H9 (cell line): ENCODE data around the gene CERS4. TPM values are rescaled to one million over a fixed set of nuclear protein-coding genes. Genes with fewer than 3 reads are reported as not detected.

ENCODE experiments used
- DNase-seq: peaks from one replicate; pipeline ENCODE4 v3.0.0-alpha.2; 2017
- H2AFZ ChIP-seq: one replicate; pipeline ENCODE4 v1.6.1; 2013; ENCODE audit warnings: mild to moderate bottlenecking, low read length, control low read depth, moderate library complexity
- H2AK5ac ChIP-seq: 2 replicates; pipeline ENCODE4 v1.6.1; 2013; ENCODE audit warnings: low read length, control low read depth, mixed read lengths; ENCODE audit not compliant: insufficient read length
- H2BK120ac ChIP-seq: one replicate; pipeline ENCODE4 v1.6.1; 2013; ENCODE audit warnings: low read depth, mild to moderate bottlenecking, low read length, control low read depth, inconsistent platforms; ENCODE audit not compliant: poor library complexity, severe bottlenecking
- H2BK12ac ChIP-seq: 2 replicates; pipeline ENCODE4 v1.6.1; 2013; ENCODE audit warnings: low read length, control low read depth, mixed read lengths, low read depth; ENCODE audit not compliant: insufficient read length
- H2BK15ac ChIP-seq: 2 replicates; pipeline ENCODE4 v1.6.1; 2013; ENCODE audit warnings: low read depth, low read length, control low read depth
- H2BK20ac ChIP-seq: one replicate; pipeline ENCODE4 v1.6.1; 2013; ENCODE audit warnings: low read depth, mild to moderate bottlenecking, low read length, control low read depth, inconsistent platforms; ENCODE audit not compliant: poor library complexity, severe bottlenecking
- H2BK5ac ChIP-seq: 2 replicates; pipeline ENCODE4 v1.6.1; 2013; ENCODE audit warnings: low read length, control low read depth, mixed read lengths; ENCODE audit not compliant: insufficient read length
- H3K14ac ChIP-seq: 2 replicates; pipeline ENCODE4 v1.6.1; 2013; ENCODE audit warnings: low read length, control low read depth; ENCODE audit not compliant: insufficient read depth
- H3K18ac ChIP-seq: 2 replicates; pipeline ENCODE4 v1.6.1; 2013; ENCODE audit warnings: low read depth, mild to moderate bottlenecking, mixed read lengths, low read length, control low read depth; ENCODE audit not compliant: insufficient read length
- H3K23ac ChIP-seq: 2 replicates; pipeline ENCODE4 v1.6.1; 2013; ENCODE audit warnings: low read length, control low read depth, mixed read lengths, low read depth; ENCODE audit not compliant: insufficient read length
- H3K23me2 ChIP-seq: 2 replicates; pipeline ENCODE4 v1.6.1; 2013; ENCODE audit warnings: low read depth, mild to moderate bottlenecking, mixed read lengths, low read length, control low read depth; ENCODE audit not compliant: insufficient read length, poor library complexity, severe bottlenecking
- H3K27ac ChIP-seq: 2 replicates; pipeline ENCODE4 v1.5.1; 2013; ENCODE audit warnings: low read length, control low read depth, mixed read lengths, low read depth; ENCODE audit not compliant: insufficient read length
- H3K27me3 ChIP-seq: 2 replicates; pipeline ENCODE4 v1.6.1; 2013; ENCODE audit warnings: low read length, control low read depth, inconsistent platforms; ENCODE audit not compliant: insufficient read depth
- H3K4ac ChIP-seq: 2 replicates; pipeline ENCODE4 v1.6.1; 2013; ENCODE audit warnings: low read depth, mild to moderate bottlenecking, control low read depth, inconsistent platforms, low read length, moderate library complexity
- H3K4me1 ChIP-seq: 2 replicates; pipeline ENCODE4 v1.6.1; 2013; ENCODE audit warnings: low read length, control low read depth, inconsistent platforms; ENCODE audit not compliant: insufficient read depth
- H3K4me2 ChIP-seq: 2 replicates; pipeline ENCODE4 v1.6.1; 2013; ENCODE audit warnings: low read length, control low read depth, mixed read lengths; ENCODE audit not compliant: insufficient read length, insufficient read depth
- H3K56ac ChIP-seq: 2 replicates; pipeline ENCODE4 v1.6.1; 2013; ENCODE audit warnings: low read depth, mild to moderate bottlenecking, mixed read lengths, low read length, control low read depth; ENCODE audit not compliant: insufficient read length
- H3K79me1 ChIP-seq: 2 replicates; pipeline ENCODE4 v1.6.1; 2013; ENCODE audit warnings: low read depth, mild to moderate bottlenecking, moderate library complexity, low read length, control low read depth, inconsistent platforms; ENCODE audit not compliant: insufficient read depth, poor library complexity, severe bottlenecking
- H3K79me2 ChIP-seq: 2 replicates; pipeline ENCODE4 v1.6.1; 2013; ENCODE audit warnings: low read length, control low read depth, inconsistent platforms; ENCODE audit not compliant: insufficient read depth
- H3K9ac ChIP-seq: 2 replicates; pipeline ENCODE4 v1.6.1; 2013; ENCODE audit warnings: low read length, control low read depth, mixed read lengths; ENCODE audit not compliant: insufficient read length; ENCODE audit errors: extremely low read depth
- H3K9me3 ChIP-seq: one replicate; pipeline ENCODE4 v1.6.1; 2013; ENCODE audit warnings: low read depth, low read length, inconsistent platforms; ENCODE audit not compliant: control insufficient read depth
- H3T11ph ChIP-seq: one replicate; pipeline ENCODE4 v1.6.1; 2013; ENCODE audit warnings: mild to moderate bottlenecking, low read length, control low read depth, inconsistent platforms
- H4K20me1 ChIP-seq: one replicate; pipeline ENCODE4 v1.6.1; 2013; ENCODE audit not compliant: control insufficient read depth, insufficient read length, insufficient read depth
- H4K5ac ChIP-seq: 2 replicates; pipeline ENCODE4 v1.6.1; 2013; ENCODE audit warnings: low read depth, mild to moderate bottlenecking, mixed read lengths, low read length, control low read depth; ENCODE audit not compliant: insufficient read length
- H4K8ac ChIP-seq: replicated peaks from 2 replicates; pipeline ENCODE4 v1.6.1; 2013; ENCODE audit warnings: low read length, control low read depth, mixed read lengths, low read depth; ENCODE audit not compliant: insufficient read length
- H4K91ac ChIP-seq: 2 replicates; pipeline ENCODE4 v1.6.1; 2013; ENCODE audit warnings: low read depth, mild to moderate bottlenecking, moderate library complexity, mixed read lengths, low read length, control low read depth; ENCODE audit not compliant: insufficient read length
- H3K27ac Mint-ChIP-seq, 3 experiments: 2 replicates in 2 of 3; 3 replicates in 1 of 3; pipeline ENCODE4 v1.8.0; 2020 to 2021; ENCODE audit warnings: mixed read lengths in 3 of 3, mild to moderate bottlenecking in 1 of 3, moderate library complexity in 1 of 3
- H3K27me3 Mint-ChIP-seq: 2 replicates; pipeline ENCODE4 v1.8.0; 2021; ENCODE audit warnings: low read depth, mild to moderate bottlenecking, moderate library complexity, mixed read lengths
- H3K36me3 Mint-ChIP-seq, 3 experiments: 2 replicates in 2 of 3; 3 replicates in 1 of 3; pipeline ENCODE4 v1.8.0; 2020 to 2021; ENCODE audit warnings: low read depth in 3 of 3, mixed read lengths in 3 of 3; ENCODE audit not compliant: insufficient read depth in 1 of 3
- H3K4me1 Mint-ChIP-seq, 2 experiments: 2 replicates each; pipeline ENCODE4 v1.8.0; 2020; ENCODE audit warnings: mixed read lengths in 2 of 2
- H3K4me3 Mint-ChIP-seq, 2 experiments: 2 replicates in 1 of 2; 3 replicates in 1 of 2; pipeline ENCODE4 v1.8.0; 2020 to 2021; ENCODE audit warnings: mild to moderate bottlenecking in 2 of 2, mixed read lengths in 2 of 2, moderate library complexity in 1 of 2
- H3K9me3 Mint-ChIP-seq, 2 experiments: 2 replicates in 1 of 2; 3 replicates in 1 of 2; pipeline ENCODE4 v1.8.0; 2020; ENCODE audit warnings: mild to moderate bottlenecking in 2 of 2, mixed read lengths in 2 of 2, moderate library complexity in 1 of 2
- CTCF ChIP-seq: fragments of 200-600 bp; sonication (generic); conservative IDR thresholded peaks from 3 replicates; pipeline ENCODE4 v1.8.0; 2021; ENCODE audit warnings: antibody characterized with exemption, mild to moderate bottlenecking
- WGBS: extraction: QIAGEN DNeasy Blood & Tissue Kit; methylation state at CpG from one replicate; pipeline ENCODE4 v1.1.7; 2013; ENCODE audit warnings: missing lambda C conversion rate, low lambda C conversion rate, mixed read lengths; ENCODE audit not compliant: insufficient read length; ENCODE audit errors: extremely low coverage; 5-methylcytosine and 5-hydroxymethylcytosine counted together
- total RNA-seq: library from RNA; stranded (reverse); gene quantifications from 2 replicates; pipeline ENCODE4 v1.2.1, GENCODE V29; 2021

CERS4 gene
- total RNA-seq, 1 experiment from 2014 or later, result 62.6 TPM

DNA sequence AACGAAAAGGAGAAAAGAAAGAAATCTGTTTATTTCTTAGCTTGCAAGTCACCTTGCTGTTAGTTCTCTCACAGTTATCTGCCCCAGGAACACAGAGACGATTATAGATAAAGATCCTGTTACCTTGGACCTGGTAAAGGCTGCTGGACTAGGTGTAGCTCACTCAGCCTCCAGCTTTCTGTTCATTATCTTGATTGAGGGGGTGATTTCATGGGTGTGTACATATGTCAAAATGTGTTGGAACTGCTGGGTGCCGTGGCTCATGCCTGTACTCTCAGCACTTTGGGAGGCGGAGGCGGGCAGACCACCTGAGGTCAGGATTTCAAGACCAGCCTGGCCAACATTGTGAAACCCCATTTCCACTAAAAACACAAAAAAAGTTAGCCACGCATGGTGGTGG lies 27.9 kb downstream of the CERS4 start:
- peaks cover 19 to 25% of the 10 kb centered on the region in 2 experiments for H3K4me1 Mint-ChIP-seq
- Histone ChIP-seq H3K14ac (no peak overlapping the region), H3K9me3 (no peaks in the 10 kb centered on the region), H3K18ac (no peak overlapping the region), H3K4ac (no peak overlapping the region), H3K4me2 (no peak overlapping the region), H2BK5ac (no peak overlapping the region), H3K27me3 (no peaks in the 10 kb centered on the region), H3K79me1 (no peaks in the 10 kb centered on the region), H3K79me2 (no peaks in the 10 kb centered on the region; the same call in 1 of the 2 replicates), H2BK12ac (no peak overlapping the region), H3T11ph (no peak overlapping the region), H3K23ac (no peak overlapping the region), H4K5ac (no peak overlapping the region), H3K4me1 (peaks cover 9% of the 10 kb centered on the region; the same call in 1 of the 2 replicates), H4K20me1 (no peaks in the 10 kb centered on the region), H2AFZ (no peak overlapping the region), H2AK5ac (no peak overlapping the region), H3K56ac (no peak overlapping the region), H2BK20ac (no peak overlapping the region), H3K27ac (no peak overlapping the region), H3K23me2 (no peaks in the 10 kb centered on the region), H4K91ac (no peak overlapping the region), H4K8ac (no peak overlapping the region), H3K9ac (no peak overlapping the region), H2BK120ac (no peak overlapping the region), H2BK15ac (no peak overlapping the region)
- no peak for TF ChIP-seq CTCF
- H3K4me3 Mint-ChIP-seq, result no peak overlapping the region
- no peak for DNase-seq
- peaks cover 0 to 3% of the 10 kb centered on the region in 2 experiments; a peak in 2 of 5 replicates for H3K9me3 Mint-ChIP-seq
- WGBS, result no CpG with 5 or more reads among the region's 6 CpGs
- no peaks in the 10 kb centered on the region for H3K27me3 Mint-ChIP-seq
- H3K27ac Mint-ChIP-seq, result no peak overlapping the region; a peak in 1 of 7 replicates
- peaks cover 14 to 21% (median 15%) of the 10 kb centered on the region in 3 experiments for H3K36me3 Mint-ChIP-seq
